ENCODE data around the gene PLXNA2.

DNA sequence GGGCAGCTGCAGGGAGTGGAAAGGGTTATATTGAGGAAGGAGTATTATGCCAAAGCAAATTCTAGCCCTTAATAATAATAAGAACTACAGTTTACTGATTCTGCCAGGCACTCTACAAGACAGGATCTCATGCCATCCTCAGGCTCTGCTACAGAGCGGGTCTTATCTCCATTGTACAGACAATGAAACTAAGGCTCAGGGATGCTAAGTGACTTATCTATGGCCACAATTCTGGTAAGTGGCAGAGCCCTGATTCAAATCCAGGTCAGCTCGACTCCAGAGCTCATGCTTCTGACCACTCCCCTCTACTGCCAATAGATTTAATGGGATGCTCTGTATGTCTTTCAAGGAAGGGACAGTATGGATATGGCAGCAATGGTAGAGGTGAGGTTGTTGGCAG lies 187.1 kb downstream of the PLXNA2 start:
- no peak for TF ChIP-seq POLR2AphosphoS5 (IDR thresholded peaks at IDR 0.05; ENCODE audit: low read depth, low read length)
- TF ChIP-seq TAF1 (IDR thresholded peaks at IDR 0.05; ENCODE audit: low read depth, low read length) = no peak
- TF ChIP-seq POLR2A (IDR thresholded peaks at IDR 0.05; ENCODE audit: low read depth, low read length) = no peak
- no peak for TF ChIP-seq PAX5 (IDR thresholded peaks at IDR 0.05; ENCODE audit: insufficient read depth, low read length, severe bottlenecking)
- TF ChIP-seq SPI1 (IDR thresholded peaks at IDR 0.05; ENCODE audit: low read depth, low read length) = no peak

Data from GM12891 (cell line).